ENCODE results near the gene HOXC12.

The HOXC12 gene

GRCh38 chr12:53944907-53945847, 9.5 kb upstream of the HOXC12 start:
- no peak for TF ChIP-seq CTCF (IDR thresholded peaks at IDR 0.05; ENCODE audit: insufficient read depth, low read length, missing control alignments)
- ChIA-PET CTCF (interaction anchor here (0.8 to 1.3 kb wide), 2 partner anchors 188 to 263 kb away, joined by 3 read pairs; no protein-coding TSS in a partner anchor), POLR2A (no interaction called here)
- H3K4me3 ChIP-seq (ENCODE audit: low read depth, low read length) = no peak overlapping the region
- DNase-seq (ENCODE audit: low read depth, low spot score) = no peak

GRCh38 chr12:53947743-53948142, 7.0 kb upstream of the HOXC12 start:
- no peak for TF ChIP-seq CTCF (IDR thresholded peaks at IDR 0.05; ENCODE audit: insufficient read depth, low read length, missing control alignments)
- POLR2A ChIA-PET = no interaction called here
- H3K4me3 ChIP-seq (ENCODE audit: low read depth, low read length) = no peak overlapping the region
- CTCF ChIA-PET = no interaction called here
- DNase-seq (ENCODE audit: low read depth, low spot score) = no peak

DNA sequence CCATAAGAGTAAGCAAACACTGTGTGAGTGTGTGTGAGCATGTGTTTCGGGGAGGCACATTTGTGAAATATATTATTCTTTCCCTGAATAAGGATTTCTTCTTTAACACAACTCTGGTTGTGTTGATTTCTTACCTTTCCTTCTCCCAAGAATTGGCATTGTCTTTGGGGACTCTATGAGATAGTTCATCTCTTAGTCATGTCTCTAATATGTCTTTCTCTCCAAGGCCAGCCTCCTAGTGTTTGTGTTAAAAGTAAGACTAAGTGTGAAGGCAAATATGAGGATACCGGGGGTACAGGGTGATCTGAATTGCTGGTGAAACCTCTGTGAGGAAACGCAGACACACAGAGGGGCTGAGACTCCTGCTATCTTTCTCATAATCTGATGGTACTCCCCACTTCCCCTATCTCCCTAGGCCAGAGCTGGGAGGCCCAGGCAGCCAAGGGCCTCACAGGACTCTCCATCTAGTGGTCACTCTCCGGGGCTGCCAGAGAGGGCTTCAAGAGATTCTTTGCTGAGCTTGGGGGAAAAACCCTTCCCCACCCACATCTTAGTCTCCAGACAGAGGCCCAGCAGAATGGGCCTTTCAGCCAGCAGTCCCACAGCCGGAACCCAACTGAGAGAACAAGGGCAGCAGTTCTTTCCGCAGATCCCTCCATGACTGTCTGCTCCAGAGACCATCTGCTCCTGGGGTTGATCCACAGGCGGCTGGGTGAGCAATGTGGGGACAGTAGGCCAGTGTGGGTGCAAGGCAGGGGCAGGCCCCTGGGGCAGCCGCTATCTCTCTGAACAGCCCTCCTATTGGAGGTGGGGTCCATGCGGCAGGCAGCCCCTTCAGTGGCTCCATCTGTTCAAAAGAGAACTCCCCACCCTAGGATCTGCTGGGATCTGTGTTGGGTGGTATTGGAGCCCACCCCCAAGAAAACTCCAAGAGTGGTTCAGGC, 5.8 kb upstream of the HOXC12 start:
- H3K4me3 ChIP-seq (ENCODE audit: low read depth, low read length) = no peak overlapping the region
- ChIA-PET CTCF (interaction anchor here (0.9 kb wide), 1 partner anchor 18 kb away, joined by 3 read pairs; no protein-coding TSS in a partner anchor), POLR2A (no interaction called here)
- no peak for DNase-seq (ENCODE audit: low read depth, low spot score)
- TF ChIP-seq CTCF (IDR thresholded peaks at IDR 0.05; ENCODE audit: insufficient read depth, low read length, missing control alignments) = no peak

DNA sequence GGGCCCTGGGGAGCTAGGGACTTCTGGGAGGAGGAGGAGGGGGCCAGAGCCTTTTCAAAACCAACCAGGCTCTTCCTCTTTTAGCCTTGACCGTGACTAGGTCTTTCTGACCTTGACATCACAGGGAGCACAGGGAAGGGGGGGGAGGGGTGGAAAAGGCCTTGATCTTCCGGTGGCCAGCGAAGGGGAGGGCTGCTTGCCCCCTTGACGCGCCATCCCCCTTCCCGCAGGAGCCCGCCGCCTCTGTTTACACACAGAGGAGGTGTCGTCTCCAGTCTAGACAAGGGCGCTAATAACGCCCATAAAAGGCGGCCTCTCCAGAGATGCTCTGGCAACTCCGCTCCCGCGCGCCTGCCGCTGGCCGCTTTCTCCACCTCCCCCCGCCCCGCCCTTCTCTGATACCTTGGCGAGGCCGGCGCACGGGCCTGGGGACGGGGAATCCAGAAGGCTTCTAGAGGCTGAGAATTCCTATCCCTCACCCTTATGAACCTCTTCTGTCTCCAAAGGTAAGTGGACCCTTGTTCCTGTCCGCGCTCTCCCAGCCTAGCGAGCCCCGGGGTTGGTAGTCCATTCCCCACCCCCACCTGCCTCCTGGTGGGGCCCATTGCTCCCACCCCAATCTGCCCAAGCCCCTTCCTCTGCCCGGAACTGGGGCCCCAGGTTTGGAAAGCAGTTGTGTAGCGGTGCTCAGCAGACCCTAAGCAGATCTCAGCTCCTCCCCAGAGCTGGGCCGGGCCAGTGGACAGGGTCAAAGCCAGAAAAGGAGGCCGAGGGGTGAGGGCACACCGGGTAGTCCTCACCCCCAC, 4.9 kb upstream of the HOXC12 start:
- CTCF ChIA-PET = no interaction called here
- no peak overlapping the region for H3K4me3 ChIP-seq (ENCODE audit: low read depth, low read length)
- POLR2A ChIA-PET = no interaction called here
- DNase-seq (ENCODE audit: low read depth, low spot score) = no peak
- no peak for TF ChIP-seq CTCF (IDR thresholded peaks at IDR 0.05; ENCODE audit: insufficient read depth, low read length, missing control alignments)

GRCh38 chr12:53950437-53950773, 4.3 kb upstream of the HOXC12 start:
- DNase-seq (ENCODE audit: low read depth, low spot score) = no peak
- no peak for TF ChIP-seq CTCF (IDR thresholded peaks at IDR 0.05; ENCODE audit: insufficient read depth, low read length, missing control alignments)
- H3K4me3 ChIP-seq (ENCODE audit: low read depth, low read length) = no peak overlapping the region
- CTCF ChIA-PET = no interaction called here
- POLR2A ChIA-PET = no interaction called here
